C4-2B (cell line): Measurements from ENCODE around the gene CDC27.

Experiments used
- ZFX ChIP-seq: fragments of 450-650 bp; IDR thresholded peaks from 2 replicates; pipeline ENCODE4 v1.6.1; 2017
- TF ChIP-seq, protein P1 (sequence below): fragments of 450-650 bp; conservative IDR thresholded peaks from 2 replicates; pipeline ENCODE4 v1.5.1; 2017; ENCODE audit warnings: mild to moderate bottlenecking

DNA sequence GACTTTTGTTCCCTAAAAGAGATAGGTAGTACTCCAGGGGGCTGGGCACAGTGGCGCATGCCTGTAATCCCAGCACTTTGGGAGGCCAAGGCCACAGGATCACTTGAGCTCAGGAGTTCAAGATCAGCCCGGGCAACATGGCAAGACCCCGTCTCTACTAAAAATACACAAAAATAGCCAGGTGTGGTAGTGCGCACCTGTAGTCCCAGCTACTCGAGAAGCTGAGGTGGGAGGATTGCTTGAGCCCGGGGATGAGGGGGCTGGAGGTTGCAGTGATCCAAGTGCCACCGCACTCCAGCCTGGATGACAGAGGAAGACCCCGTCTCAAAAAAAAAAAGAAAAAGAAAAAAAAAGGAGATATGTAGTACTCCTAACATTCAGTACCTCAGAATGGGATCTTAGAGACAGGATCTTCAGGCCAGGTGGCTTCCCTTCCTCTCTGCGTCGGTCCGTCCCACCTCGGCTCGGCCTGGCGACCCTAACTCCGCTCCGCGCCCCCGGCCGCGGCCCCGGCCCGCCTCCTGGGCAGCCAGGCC lies 89.6 kb downstream of the CDC27 start:
- TF ChIP-seq, protein P1, sequence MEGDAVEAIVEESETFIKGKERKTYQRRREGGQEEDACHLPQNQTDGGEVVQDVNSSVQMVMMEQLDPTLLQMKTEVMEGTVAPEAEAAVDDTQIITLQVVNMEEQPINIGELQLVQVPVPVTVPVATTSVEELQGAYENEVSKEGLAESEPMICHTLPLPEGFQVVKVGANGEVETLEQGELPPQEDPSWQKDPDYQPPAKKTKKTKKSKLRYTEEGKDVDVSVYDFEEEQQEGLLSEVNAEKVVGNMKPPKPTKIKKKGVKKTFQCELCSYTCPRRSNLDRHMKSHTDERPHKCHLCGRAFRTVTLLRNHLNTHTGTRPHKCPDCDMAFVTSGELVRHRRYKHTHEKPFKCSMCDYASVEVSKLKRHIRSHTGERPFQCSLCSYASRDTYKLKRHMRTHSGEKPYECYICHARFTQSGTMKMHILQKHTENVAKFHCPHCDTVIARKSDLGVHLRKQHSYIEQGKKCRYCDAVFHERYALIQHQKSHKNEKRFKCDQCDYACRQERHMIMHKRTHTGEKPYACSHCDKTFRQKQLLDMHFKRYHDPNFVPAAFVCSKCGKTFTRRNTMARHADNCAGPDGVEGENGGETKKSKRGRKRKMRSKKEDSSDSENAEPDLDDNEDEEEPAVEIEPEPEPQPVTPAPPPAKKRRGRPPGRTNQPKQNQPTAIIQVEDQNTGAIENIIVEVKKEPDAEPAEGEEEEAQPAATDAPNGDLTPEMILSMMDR, result no peak
- TF ChIP-seq ZFX, result no peak
